HEK293T (cell line): ENCODE results near the gene ATP5ME.

Source experiments
- CTCF ChIA-PET: fragments of 350-600 bp; formaldehyde crosslinking; extraction: SDS; loops from one replicate; lab custom pipeline; 2021; ENCODE audit warnings: antibody characterized with exemption, inconsistent platforms; lab: Yijun Ruan, JAX
- POLR2A ChIA-PET: fragments of 350-600 bp; formaldehyde crosslinking; extraction: SDS; loops from one replicate; lab custom pipeline; 2020; ENCODE audit warnings: antibody characterized with exemption, inconsistent platforms; lab: Yijun Ruan, JAX
- DNase-seq: peaks from one replicate; pipeline ENCODE4 v3.0.0; 2012; ENCODE audit warnings: mixed read lengths; ENCODE audit errors: extremely low spot score
- BHLHE40 ChIP-seq: fragments of 450-650 bp; IDR thresholded peaks from 2 replicates; pipeline ENCODE4 v1.6.1; 2016; ENCODE audit warnings: mild to moderate bottlenecking, moderate library complexity, borderline replicate concordance
- CTBP1 ChIP-seq: fragments of 450-650 bp; IDR thresholded peaks from 2 replicates; pipeline ENCODE4 v1.6.1; 2016; ENCODE audit warnings: borderline replicate concordance
- ELF4 ChIP-seq: fragments of 450-650 bp; IDR thresholded peaks from 2 replicates; pipeline ENCODE4 v1.6.1; 2017; ENCODE audit warnings: antibody characterized with exemption
- FOXA1 ChIP-seq: fragments of 450-650 bp; IDR thresholded peaks from 2 replicates; pipeline ENCODE4 v1.6.1; 2016; ENCODE audit warnings: mild to moderate bottlenecking
- FOXK2 ChIP-seq: fragments of 450-650 bp; IDR thresholded peaks from 2 replicates; pipeline ENCODE4 v1.6.1; 2016; ENCODE audit warnings: mild to moderate bottlenecking
- FOXM1 ChIP-seq: fragments of 450-650 bp; IDR thresholded peaks from 2 replicates; pipeline ENCODE4 v1.6.1; 2017; ENCODE audit warnings: mild to moderate bottlenecking, borderline replicate concordance
- HDGF ChIP-seq: fragments of 450-650 bp; IDR thresholded peaks from 2 replicates; pipeline ENCODE4 v1.6.1; 2017; ENCODE audit warnings: antibody characterized with exemption, borderline replicate concordance
- L3MBTL2 ChIP-seq: fragments of 450-650 bp; conservative IDR thresholded peaks from 2 replicates; pipeline ENCODE4 v1.6.1; 2016; ENCODE audit warnings: mild to moderate bottlenecking
- LEF1 ChIP-seq: fragments of 450-650 bp; IDR thresholded peaks from 2 replicates; pipeline ENCODE4 v1.6.1; 2017; ENCODE audit warnings: mild to moderate bottlenecking, borderline replicate concordance
- NFRKB ChIP-seq: fragments of 450-650 bp; IDR thresholded peaks from 2 replicates; pipeline ENCODE4 v1.6.1; 2016; ENCODE audit warnings: mild to moderate bottlenecking, moderate library complexity
- PKNOX1 ChIP-seq: fragments of 450-650 bp; IDR thresholded peaks from 2 replicates; pipeline ENCODE4 v1.6.1; 2016
- SP1 ChIP-seq: fragments of 450-650 bp; IDR thresholded peaks from 2 replicates; pipeline ENCODE4 v1.6.1; 2017
- SUZ12 ChIP-seq: fragments of 450-650 bp; IDR thresholded peaks from 2 replicates; pipeline ENCODE4 v1.6.1; 2016; ENCODE audit warnings: mild to moderate bottlenecking
- TARDBP ChIP-seq: fragments of 450-650 bp; IDR thresholded peaks from 2 replicates; pipeline ENCODE4 v1.6.1; 2016
- ZNF384 ChIP-seq: fragments of 450-650 bp; IDR thresholded peaks from 2 replicates; pipeline ENCODE4 v1.6.1; 2016

Gene ATP5ME

DNA sequence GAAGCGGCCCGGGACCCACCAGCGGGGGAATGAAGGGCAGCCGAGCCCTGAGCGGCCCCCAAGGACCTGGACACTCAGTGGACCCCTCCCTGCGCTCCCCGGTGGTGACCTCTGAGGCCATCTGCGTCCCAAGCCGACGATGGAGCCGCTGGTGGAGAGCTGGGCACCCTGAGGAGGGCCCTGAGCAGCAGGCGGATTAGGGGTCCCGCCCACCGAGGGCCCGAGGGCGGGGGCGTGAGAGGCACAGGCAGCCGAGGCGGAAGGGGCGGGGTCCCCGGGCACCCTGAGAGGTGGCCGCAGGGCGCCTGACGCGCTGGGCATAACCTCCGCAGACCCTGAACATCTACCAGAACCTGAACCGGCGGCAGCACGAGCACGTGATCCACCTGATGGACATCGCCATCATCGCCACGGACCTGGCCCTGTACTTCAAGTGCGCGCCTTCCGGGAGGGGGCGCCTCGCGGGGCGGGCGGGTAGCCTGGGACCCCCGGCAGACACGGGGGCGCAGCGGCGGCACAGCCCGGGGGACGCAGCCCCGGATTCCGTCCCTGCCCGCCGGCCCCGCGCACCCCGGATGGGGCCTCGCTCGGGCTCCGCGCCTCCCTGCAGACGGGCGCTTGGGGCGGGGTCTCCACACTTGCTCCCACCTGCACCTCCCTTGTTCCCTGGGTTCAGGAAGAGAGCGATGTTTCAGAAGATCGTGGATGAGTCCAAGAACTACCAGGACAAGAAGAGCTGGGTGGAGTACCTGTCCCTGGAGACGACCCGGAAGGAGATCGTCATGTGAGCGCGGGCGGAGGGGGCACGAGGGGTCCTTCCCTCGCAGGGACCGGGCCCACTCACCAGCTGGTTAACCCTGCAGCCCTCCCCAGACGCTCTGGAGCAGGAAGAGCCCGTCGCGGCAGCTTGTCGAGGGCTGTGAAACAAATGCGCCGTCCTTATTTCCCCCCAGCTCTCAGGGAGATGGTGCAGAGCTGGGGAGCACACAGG is 10.3 kb downstream of the ATP5ME start:
- no peak for DNase-seq
- no peak for TF ChIP-seq ELF4
- TF ChIP-seq BHLHE40, result no peak
- TF ChIP-seq HDGF, result no peak
- TF ChIP-seq TARDBP, result no peak
- no peak for TF ChIP-seq SUZ12
- TF ChIP-seq FOXK2, result no peak
- no peak for TF ChIP-seq SP1
- no peak for TF ChIP-seq NFRKB
- no peak for TF ChIP-seq PKNOX1
- TF ChIP-seq CTBP1, result no peak
- TF ChIP-seq FOXA1, result no peak
- no peak for TF ChIP-seq LEF1
- CTCF ChIA-PET, result no interaction called here
- POLR2A ChIA-PET, result interaction anchor here (1.9 kb wide), 1 partner anchor 11 kb away, joined by 6 read pairs; the partner anchor contains the start of genes ATP5ME and MYL5

GRCh38 chr4:663046-663437 is 11.0 kb downstream of the ATP5ME start:
- POLR2A ChIA-PET, result no interaction called here
- CTCF ChIA-PET, result no interaction called here
- no peak for TF ChIP-seq FOXA1
- no peak for TF ChIP-seq L3MBTL2
- no peak for TF ChIP-seq FOXM1
- TF ChIP-seq ZNF384, result no peak
- TF ChIP-seq SP1, result no peak
- no peak for TF ChIP-seq FOXK2
- no peak for TF ChIP-seq LEF1
- no peak for DNase-seq

GRCh38 chr4:661881-662761 is 12.0 kb downstream of the ATP5ME start:
- TF ChIP-seq PKNOX1 (no peak), HDGF (no peak), LEF1 (no peak), FOXM1 (no peak)
- ChIA-PET POLR2A (no interaction called here), CTCF (interaction anchor here (0.6 kb wide), 1 partner anchor 55 kb away, joined by 4 read pairs; no protein-coding TSS in a partner anchor)
- no peak for DNase-seq

DNA sequence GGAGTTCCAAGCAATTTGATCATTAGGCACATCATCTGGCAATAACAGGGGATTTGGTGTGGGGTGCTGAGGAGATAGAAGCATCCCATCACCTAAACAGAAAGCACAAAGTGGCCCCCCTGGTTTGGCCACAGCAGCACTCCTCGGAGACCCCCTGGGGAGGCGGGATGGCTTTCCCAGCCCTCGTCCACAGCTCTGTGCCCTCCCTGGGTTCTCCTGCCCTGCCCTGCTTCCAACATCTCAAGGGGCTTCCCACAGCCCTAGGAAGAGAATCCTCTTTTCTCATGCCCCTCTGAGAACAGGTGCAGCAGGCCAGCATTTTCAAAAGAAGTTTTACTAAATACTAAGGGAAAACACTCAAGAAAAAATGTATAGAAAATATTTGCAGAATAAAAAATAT is 12.8 kb downstream of the ATP5ME start:
- TF ChIP-seq L3MBTL2 (no peak), BHLHE40 (no peak), SP1 (no peak), ZNF384 (no peak), FOXA1 (no peak), TARDBP (no peak), LEF1 (no peak), CTBP1 (no peak)
- POLR2A ChIA-PET, result no interaction called here

GRCh38 chr4:660401-660800 is 13.7 kb downstream of the ATP5ME start:
- no peak for TF ChIP-seq ZNF384
- POLR2A ChIA-PET, result no interaction called here
- CTCF ChIA-PET, result no interaction called here
- DNase-seq, result no peak

More for the DNA sequence above, 12.8 kb downstream of the ATP5ME start:
- DNase-seq, result no peak
- CTCF ChIA-PET, result no interaction called here

DNA sequence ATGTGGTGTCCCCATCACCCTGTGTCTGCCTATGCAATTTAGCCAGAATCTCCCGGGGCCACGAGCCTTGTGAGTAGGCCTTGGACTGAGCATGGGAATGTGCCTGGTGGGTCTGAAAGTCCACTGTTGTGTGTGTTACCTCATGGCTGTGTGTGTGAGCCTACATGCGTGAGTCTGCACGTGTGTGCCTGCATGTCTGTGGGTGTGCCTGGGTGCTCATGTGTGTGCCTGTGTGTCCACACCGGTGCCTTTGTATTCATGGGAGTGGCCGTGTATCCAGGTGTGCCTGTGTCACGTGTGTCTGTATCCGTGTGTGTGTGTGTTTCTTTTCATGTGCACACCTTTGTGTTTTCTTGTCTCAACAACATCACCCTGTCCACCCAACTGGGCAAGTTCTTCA is 14.2 kb downstream of the ATP5ME start:
- ChIA-PET POLR2A (no interaction called here), CTCF (no interaction called here)
- DNase-seq, result no peak
- TF ChIP-seq L3MBTL2, result no peak
- TF ChIP-seq PKNOX1, result no peak
